Lower lobe of right lung (tissue), 2 donors: Measurements from ENCODE around the gene MEGF11. TPM values are rescaled to one million over a fixed set of nuclear protein-coding genes. Genes with fewer than 3 reads are reported as not detected.

Experiments
- ATAC-seq, 2 donors: fragments of 200-7000 bp; cut with Tn5 transposase; one replicate each; pipeline ENCODE4 v1.9.1; 2020 to 2022; ENCODE audit warnings: mild to moderate bottlenecking in 2 of 2, moderate library complexity in 2 of 2
- DNase-seq: peaks from one replicate; pipeline ENCODE4 v3.0.0-alpha.2; 2020
- H3K27ac ChIP-seq: fragments of 200-600 bp; one replicate; pipeline ENCODE4 v1.8.0; 2022
- H3K27me3 ChIP-seq: fragments of 200-600 bp; one replicate; pipeline ENCODE4 v1.8.0; 2022; ENCODE audit warnings: low read depth
- H3K36me3 ChIP-seq: fragments of 200-600 bp; one replicate; pipeline ENCODE4 v1.8.0; 2022; ENCODE audit warnings: mild to moderate bottlenecking
- H3K4me1 ChIP-seq: fragments of 200-600 bp; one replicate; pipeline ENCODE4 v1.8.0; 2022
- H3K4me3 ChIP-seq: fragments of 200-600 bp; one replicate; pipeline ENCODE4 v1.8.0; 2022; ENCODE audit warnings: mild to moderate bottlenecking
- H3K9me3 ChIP-seq: fragments of 200-600 bp; one replicate; pipeline ENCODE4 v1.8.0; 2022
- intact Hi-C: fragments of 100-400 bp; cut with DNase I; formaldehyde crosslinking; loops from one replicate; pipeline ENCODE4 v1.11.0; 2022
- total RNA-seq: library from RNA; stranded (reverse); fragmentation: NEBNext Ultra II Directional; extraction: Animal tissue kit (Norgen Biotek cat#: 25700); gene quantifications from one replicate; pipeline ENCODE4 v1.2.1, GENCODE V29; 2021
- TF ChIP-seq, protein P1 (sequence below): fragments of 200-600 bp; IDR thresholded peaks from one replicate; pipeline ENCODE4 v1.8.0; 2022; ENCODE audit warnings: antibody characterized with exemption, mild to moderate bottlenecking
- donor health status: DM: no; HTN: yes; CAD: no; lungs with severe emphysema.

Gene MEGF11
- total RNA-seq, 1 donor from 2014 or later: not detected

DNA sequence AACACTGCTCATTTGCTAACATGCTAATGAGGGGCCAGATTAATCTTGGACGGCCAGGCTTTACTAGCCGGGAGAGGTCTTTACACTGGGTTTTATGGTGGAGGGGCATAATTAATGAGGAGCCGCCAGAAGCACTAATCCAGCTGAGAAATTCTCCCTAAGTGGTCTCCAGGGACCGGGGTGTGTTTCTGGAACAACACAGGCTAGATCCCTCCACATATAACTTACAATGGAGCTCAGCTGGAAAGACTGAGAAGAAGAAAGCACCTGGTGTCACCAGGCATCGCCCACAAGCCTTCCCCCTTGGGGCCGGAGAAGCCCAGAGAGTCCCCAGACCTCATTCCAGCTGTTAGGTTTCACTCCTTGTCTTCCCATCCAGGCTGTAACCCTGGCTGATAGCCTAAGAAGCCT lies 127.5 kb downstream of the MEGF11 start:
- DNase-seq (no peak), ATAC-seq (no peak)
- no peaks in the 10 kb centered on the region for H3K4me1 ChIP-seq
- TF ChIP-seq, protein P1, sequence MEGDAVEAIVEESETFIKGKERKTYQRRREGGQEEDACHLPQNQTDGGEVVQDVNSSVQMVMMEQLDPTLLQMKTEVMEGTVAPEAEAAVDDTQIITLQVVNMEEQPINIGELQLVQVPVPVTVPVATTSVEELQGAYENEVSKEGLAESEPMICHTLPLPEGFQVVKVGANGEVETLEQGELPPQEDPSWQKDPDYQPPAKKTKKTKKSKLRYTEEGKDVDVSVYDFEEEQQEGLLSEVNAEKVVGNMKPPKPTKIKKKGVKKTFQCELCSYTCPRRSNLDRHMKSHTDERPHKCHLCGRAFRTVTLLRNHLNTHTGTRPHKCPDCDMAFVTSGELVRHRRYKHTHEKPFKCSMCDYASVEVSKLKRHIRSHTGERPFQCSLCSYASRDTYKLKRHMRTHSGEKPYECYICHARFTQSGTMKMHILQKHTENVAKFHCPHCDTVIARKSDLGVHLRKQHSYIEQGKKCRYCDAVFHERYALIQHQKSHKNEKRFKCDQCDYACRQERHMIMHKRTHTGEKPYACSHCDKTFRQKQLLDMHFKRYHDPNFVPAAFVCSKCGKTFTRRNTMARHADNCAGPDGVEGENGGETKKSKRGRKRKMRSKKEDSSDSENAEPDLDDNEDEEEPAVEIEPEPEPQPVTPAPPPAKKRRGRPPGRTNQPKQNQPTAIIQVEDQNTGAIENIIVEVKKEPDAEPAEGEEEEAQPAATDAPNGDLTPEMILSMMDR: no peak
- peaks cover 12% of the 10 kb centered on the region for H3K27me3 ChIP-seq
- intact Hi-C loops: no loop called here
- H3K4me3 ChIP-seq: no peak overlapping the region
- no peak overlapping the region for H3K27ac ChIP-seq
- no peaks in the 10 kb centered on the region for H3K36me3 ChIP-seq
- H3K9me3 ChIP-seq: no peaks in the 10 kb centered on the region

DNA sequence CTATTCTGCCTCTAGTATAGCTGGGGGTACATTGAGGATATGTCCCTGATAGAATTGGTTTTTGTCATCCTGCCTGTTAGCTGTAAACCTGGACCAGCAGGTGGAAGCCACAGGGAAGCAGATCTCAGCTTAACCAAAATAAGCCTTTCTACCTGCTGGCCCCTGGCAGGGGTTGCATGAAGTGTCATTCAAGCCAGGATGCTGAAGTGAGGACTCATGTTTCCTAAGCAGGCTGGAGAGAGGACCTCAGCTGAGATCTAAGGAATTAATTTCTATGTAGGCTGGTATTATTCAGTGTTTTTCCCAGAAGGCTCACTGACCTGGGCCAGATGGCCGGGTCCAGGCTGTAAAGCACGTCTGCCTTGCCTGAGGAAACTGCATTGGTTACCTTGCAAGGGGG lies 128.9 kb downstream of the MEGF11 start:
- H3K4me1 ChIP-seq: no peaks in the 10 kb centered on the region
- no peak overlapping the region for H3K27ac ChIP-seq
- peaks cover 12% of the 10 kb centered on the region for H3K27me3 ChIP-seq
- no peaks in the 10 kb centered on the region for H3K9me3 ChIP-seq
- DNase-seq: no peak
- no peaks in the 10 kb centered on the region for H3K36me3 ChIP-seq
- intact Hi-C loops: no loop called here
- no peak overlapping the region for H3K4me3 ChIP-seq
- TF ChIP-seq, protein P1: no peak
- no peak for ATAC-seq

DNA sequence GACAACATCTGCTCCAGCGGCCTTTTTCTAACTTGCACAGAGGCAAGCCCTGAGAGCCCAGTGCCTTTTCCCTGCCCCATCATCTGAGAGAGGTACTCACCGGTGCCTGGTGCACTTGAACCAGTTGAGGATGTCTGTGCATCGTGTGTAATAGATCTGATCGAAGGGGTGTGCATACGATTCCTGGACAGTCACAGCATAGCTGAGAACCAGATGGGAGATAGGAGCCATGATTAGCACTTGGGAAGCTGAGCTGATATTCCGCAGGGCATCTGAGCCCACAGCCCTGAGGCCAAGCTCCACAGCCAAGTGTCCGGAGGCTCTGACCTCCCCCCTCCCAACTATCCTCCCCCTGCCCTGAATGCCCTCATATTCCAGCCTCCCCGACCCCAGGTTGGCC lies 129.8 kb downstream of the MEGF11 start:
- Histone ChIP-seq H3K27me3 (peaks cover 12% of the 10 kb centered on the region), H3K4me1 (no peaks in the 10 kb centered on the region), H3K36me3 (no peaks in the 10 kb centered on the region), H3K9me3 (no peaks in the 10 kb centered on the region), H3K4me3 (no peak overlapping the region), H3K27ac (no peak overlapping the region)
- DNase-seq (no peak), ATAC-seq (no peak)
- TF ChIP-seq, protein P1: no peak
- intact Hi-C loops: no loop called here

DNA sequence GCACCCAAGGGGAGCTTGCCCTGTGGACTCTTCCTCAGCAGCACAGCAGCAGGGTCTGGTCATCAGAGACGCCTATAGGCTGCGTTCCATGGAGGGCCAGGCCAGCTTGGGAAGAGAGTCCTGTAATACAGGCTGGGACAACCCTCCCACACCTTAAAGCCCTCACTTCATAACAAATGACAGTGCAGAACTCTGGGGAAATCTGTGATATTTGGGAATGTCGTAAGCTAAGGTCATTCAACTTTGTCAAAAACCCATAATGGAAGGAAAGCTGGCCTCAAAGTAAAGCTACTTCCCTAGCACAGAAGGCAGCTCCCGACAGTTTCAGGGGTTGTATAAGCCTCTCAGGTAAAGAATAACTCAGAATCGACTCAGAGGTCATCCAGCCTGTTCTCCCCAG lies 133.1 kb downstream of the MEGF11 start:
- no peak for ATAC-seq
- DNase-seq: no peak
- no peaks in the 10 kb centered on the region for H3K9me3 ChIP-seq
- TF ChIP-seq, protein P1: no peak
- peaks cover 11% of the 10 kb centered on the region for H3K27me3 ChIP-seq
- intact Hi-C loops: no loop called here
- no peak overlapping the region for H3K4me3 ChIP-seq
- H3K27ac ChIP-seq: no peak overlapping the region
- no peaks in the 10 kb centered on the region for H3K4me1 ChIP-seq
- no peaks in the 10 kb centered on the region for H3K36me3 ChIP-seq

DNA sequence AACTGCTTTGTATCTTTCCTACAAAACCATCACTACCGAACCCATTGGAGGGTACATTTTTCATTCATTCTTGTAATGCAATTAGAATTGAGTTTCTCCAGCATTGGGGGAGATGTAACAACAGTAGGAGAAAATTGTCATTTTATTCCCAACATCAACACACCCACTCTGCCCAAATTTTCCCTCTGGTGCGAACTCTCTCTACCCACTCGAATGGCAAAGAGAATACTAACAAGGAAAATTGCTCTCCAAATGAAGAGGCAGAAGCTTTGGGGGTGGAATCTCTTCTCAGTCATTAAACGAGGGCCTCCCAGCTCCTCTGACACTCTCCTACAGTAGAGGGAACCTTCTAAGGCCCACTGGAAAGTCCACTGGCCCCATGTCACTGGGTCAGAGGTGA lies 135.7 kb downstream of the MEGF11 start:
- TF ChIP-seq, protein P1: no peak
- Histone ChIP-seq H3K4me1 (no peaks in the 10 kb centered on the region), H3K36me3 (no peaks in the 10 kb centered on the region), H3K27ac (no peak overlapping the region), H3K27me3 (peaks cover 7% of the 10 kb centered on the region), H3K9me3 (no peaks in the 10 kb centered on the region), H3K4me3 (no peak overlapping the region)
- ATAC-seq: no peak
- DNase-seq: no peak
- intact Hi-C loops: no loop called here
